SU-DHL-6 (cell line): ENCODE results near the gene MEX3A.
"Not testable (repeated sequence)": the region's sequence is repeated elsewhere in the genome, so short reads cannot be mapped to it uniquely, and the experiment has no call there.

ENCODE experiments used
- H2AFZ ChIP-seq: fragments of 200-600 bp; sonication (generic); 2 replicates; pipeline ENCODE4 v1.6.1; 2014; ENCODE audit warnings: low read depth, mild to moderate bottlenecking, moderate library complexity, mixed read lengths, antibody characterized with exemption, low read length; ENCODE audit not compliant: severe bottlenecking
- H3F3A ChIP-seq: fragments of 200-600 bp; shearing (Covaris generic); 2 replicates; pipeline ENCODE4 v1.6.0; 2016; ENCODE audit warnings: antibody characterized with exemption, mild to moderate bottlenecking; ENCODE audit not compliant: insufficient read depth
- H3K27ac ChIP-seq: fragments of 200-600 bp; sonication (generic); 2 replicates; pipeline ENCODE4 v1.5.1; 2016; ENCODE audit warnings: low read depth, mild to moderate bottlenecking, low read length, moderate library complexity, mixed read lengths
- H3K27me3 ChIP-seq: fragments of 200-600 bp; sonication (generic), shearing (Covaris generic); 2 replicates; pipeline ENCODE4 v1.6.0; 2014; ENCODE audit warnings: mild to moderate bottlenecking, low read length
- H3K36me3 ChIP-seq: fragments of 200-600 bp; sonication (generic); 2 replicates; pipeline ENCODE4 v1.6.1; 2014; ENCODE audit warnings: mild to moderate bottlenecking, low read length, mixed read lengths
- H3K4me2 ChIP-seq: fragments of 300-600, 200-600 bp; shearing (Covaris generic), sonication (generic); 2 replicates; pipeline ENCODE4 v1.6.0; 2014; ENCODE audit warnings: low read length, low read depth, mild to moderate bottlenecking; ENCODE audit not compliant: poor library complexity, severe bottlenecking
- H3K4me3 ChIP-seq: fragments of 200-600 bp; sonication (generic); 2 replicates; pipeline ENCODE4 v1.5.1; 2014; ENCODE audit warnings: antibody characterized with exemption, low read length, mild to moderate bottlenecking, mixed read lengths; ENCODE audit not compliant: insufficient read depth, poor library complexity, severe bottlenecking
- H3K79me2 ChIP-seq: fragments of 200-600 bp; sonication (generic); 2 replicates; pipeline ENCODE4 v1.6.1; 2014; ENCODE audit warnings: mild to moderate bottlenecking, low read length, moderate library complexity; ENCODE audit not compliant: insufficient read depth
- H3K9ac ChIP-seq: fragments of 200-600 bp; sonication (generic); 2 replicates; pipeline ENCODE4 v1.7.0; 2014; ENCODE audit warnings: mild to moderate bottlenecking, low read length
- H3K9me2 ChIP-seq: fragments of 200-600 bp; sonication (generic); replicated peaks from 2 replicates; pipeline ENCODE4 v1.6.1; 2014; ENCODE audit warnings: low read length; ENCODE audit not compliant: insufficient read depth
- H3K9me3 ChIP-seq: fragments of 200-600 bp; sonication (generic); 2 replicates; pipeline ENCODE4 v1.6.1; 2014; ENCODE audit warnings: low read length, mixed read lengths; ENCODE audit not compliant: insufficient read depth
- H4K20me1 ChIP-seq: fragments of 200-600 bp; sonication (generic); 2 replicates; pipeline ENCODE4 v1.6.1; 2014; ENCODE audit warnings: low read depth, mild to moderate bottlenecking, antibody characterized with exemption, low read length, moderate library complexity, mixed read lengths
- EZH2phosphoT487 ChIP-seq: fragments of 200-600 bp; sonication (generic), shearing (Covaris generic); conservative IDR thresholded peaks from 2 replicates; pipeline ENCODE4 v1.6.1; 2018; ENCODE audit warnings: mild to moderate bottlenecking, antibody characterized with exemption, low read length, moderate library complexity, mixed read lengths
- TF ChIP-seq, protein P1 (sequence below): fragments of 200-600 bp; sonication (generic); IDR thresholded peaks from one replicate; pipeline ENCODE4 v1.5.1; 2017; ENCODE audit warnings: antibody characterized with exemption, mild to moderate bottlenecking, low read length, moderate library complexity; ENCODE audit not compliant: insufficient read depth, poor library complexity, severe bottlenecking

The MEX3A gene

DNA sequence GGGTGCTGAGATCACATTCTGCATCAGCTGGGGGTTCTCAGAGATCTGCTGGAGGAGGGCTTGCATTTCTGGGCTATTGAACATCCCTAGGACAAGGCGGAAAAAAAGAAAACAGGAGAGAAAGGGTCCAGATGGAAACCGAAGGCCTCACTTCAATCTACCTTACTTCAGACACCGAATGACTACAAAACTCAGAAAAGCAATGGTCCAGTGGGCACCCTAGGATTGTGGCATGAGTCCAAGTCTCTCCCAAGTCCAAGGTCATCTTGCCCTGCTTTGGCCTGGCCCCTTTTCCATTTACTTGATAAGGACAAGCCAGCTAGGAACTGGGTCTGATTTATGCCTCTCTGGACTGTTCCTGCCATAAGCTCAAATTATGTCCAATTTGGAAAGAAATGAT lies 39.4 kb downstream of the MEX3A start:
- no peak overlapping the region for H3K4me3 ChIP-seq
- TF ChIP-seq, protein P1, sequence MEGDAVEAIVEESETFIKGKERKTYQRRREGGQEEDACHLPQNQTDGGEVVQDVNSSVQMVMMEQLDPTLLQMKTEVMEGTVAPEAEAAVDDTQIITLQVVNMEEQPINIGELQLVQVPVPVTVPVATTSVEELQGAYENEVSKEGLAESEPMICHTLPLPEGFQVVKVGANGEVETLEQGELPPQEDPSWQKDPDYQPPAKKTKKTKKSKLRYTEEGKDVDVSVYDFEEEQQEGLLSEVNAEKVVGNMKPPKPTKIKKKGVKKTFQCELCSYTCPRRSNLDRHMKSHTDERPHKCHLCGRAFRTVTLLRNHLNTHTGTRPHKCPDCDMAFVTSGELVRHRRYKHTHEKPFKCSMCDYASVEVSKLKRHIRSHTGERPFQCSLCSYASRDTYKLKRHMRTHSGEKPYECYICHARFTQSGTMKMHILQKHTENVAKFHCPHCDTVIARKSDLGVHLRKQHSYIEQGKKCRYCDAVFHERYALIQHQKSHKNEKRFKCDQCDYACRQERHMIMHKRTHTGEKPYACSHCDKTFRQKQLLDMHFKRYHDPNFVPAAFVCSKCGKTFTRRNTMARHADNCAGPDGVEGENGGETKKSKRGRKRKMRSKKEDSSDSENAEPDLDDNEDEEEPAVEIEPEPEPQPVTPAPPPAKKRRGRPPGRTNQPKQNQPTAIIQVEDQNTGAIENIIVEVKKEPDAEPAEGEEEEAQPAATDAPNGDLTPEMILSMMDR: no peak
- no peak for TF ChIP-seq EZH2phosphoT487
- no peak overlapping the region for H2AFZ ChIP-seq
- H3K27ac ChIP-seq: no peak overlapping the region
- H4K20me1 ChIP-seq: no peaks in the 10 kb centered on the region
- no peak overlapping the region for H3K9ac ChIP-seq
- no peaks in the 10 kb centered on the region for H3K27me3 ChIP-seq
- H3K4me2 ChIP-seq: no peak overlapping the region
- H3F3A ChIP-seq: no peaks in the 10 kb centered on the region
- peaks cover 2% of the 10 kb centered on the region; the same call in 1 of the 2 replicates for H3K36me3 ChIP-seq
- no peaks in the 10 kb centered on the region for H3K79me2 ChIP-seq
- no peaks in the 10 kb centered on the region for H3K9me2 ChIP-seq
- H3K9me3 ChIP-seq: no peaks in the 10 kb centered on the region

DNA sequence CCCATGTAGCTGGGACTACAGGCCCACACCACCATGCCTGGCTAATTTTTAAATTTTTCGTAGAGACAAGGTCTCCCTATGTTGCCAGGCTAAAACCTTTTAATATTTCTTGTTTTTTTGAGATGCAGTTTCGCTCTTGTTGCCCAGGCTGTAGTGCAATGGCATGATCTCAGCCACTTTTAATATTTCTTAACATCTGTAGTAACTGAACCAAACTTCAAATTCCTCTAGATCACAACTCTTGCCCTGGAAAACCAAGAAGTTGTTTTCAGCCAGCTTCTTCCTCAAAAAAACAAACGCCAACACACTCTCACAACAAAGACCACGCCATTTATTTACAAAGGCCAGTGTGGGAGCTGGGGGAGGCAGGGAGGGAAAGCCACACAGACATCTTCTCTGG lies 47.3 kb downstream of the MEX3A start:
- not testable (repeated sequence) for H3K4me2 ChIP-seq, H3F3A ChIP-seq, H3K79me2 ChIP-seq, H3K4me3 ChIP-seq, H3K9me2 ChIP-seq, H4K20me1 ChIP-seq, H2AFZ ChIP-seq, H3K9me3 ChIP-seq, H3K27me3 ChIP-seq, H3K9ac ChIP-seq, H3K36me3 ChIP-seq, H3K27ac ChIP-seq

GRCh38 chr1:156033011-156033410 lies 49.3 kb downstream of the MEX3A start:
- no peaks in the 10 kb centered on the region for H3K79me2 ChIP-seq
- no peaks in the 10 kb centered on the region for H3K9me2 ChIP-seq
- TF ChIP-seq EZH2phosphoT487: no peak
- TF ChIP-seq, protein P1: no peak
- H3K27ac ChIP-seq: no peak overlapping the region
- no peak overlapping the region for H2AFZ ChIP-seq
- H3K9me3 ChIP-seq: no peaks in the 10 kb centered on the region
- no peaks in the 10 kb centered on the region for H3K36me3 ChIP-seq
- H3K4me3 ChIP-seq: no peak overlapping the region
- no peaks in the 10 kb centered on the region for H3K27me3 ChIP-seq
- no peaks in the 10 kb centered on the region for H4K20me1 ChIP-seq
- H3K4me2 ChIP-seq: no peak overlapping the region
- no peak overlapping the region for H3K9ac ChIP-seq
- no peaks in the 10 kb centered on the region for H3F3A ChIP-seq

DNA sequence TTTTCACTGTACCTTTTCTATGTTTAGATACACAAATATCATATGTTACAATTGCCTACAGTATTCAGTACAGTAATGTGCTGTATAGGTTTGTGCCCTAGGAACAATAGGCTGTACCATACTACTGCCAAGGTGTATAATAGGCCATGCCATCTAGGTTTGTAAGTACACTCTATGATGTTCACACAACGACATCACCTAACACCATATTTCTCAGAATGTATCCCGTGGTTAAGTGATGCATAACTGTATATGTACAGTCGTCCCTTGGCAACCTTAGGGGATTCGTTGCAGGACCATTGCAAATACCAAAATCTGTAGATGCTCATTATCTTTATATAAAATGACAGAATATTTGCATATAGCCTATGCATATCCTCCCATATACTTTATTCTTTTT lies 55.7 kb downstream of the MEX3A start:
- no peak overlapping the region for H3K4me2 ChIP-seq
- H3K27me3 ChIP-seq: no peaks in the 10 kb centered on the region
- H3K9me3 ChIP-seq: no peaks in the 10 kb centered on the region
- no peak for TF ChIP-seq EZH2phosphoT487
- TF ChIP-seq, protein P1: no peak
- H3K79me2 ChIP-seq: no peaks in the 10 kb centered on the region
- no peak overlapping the region for H3K4me3 ChIP-seq
- H3K27ac ChIP-seq: no peak overlapping the region
- H3K9ac ChIP-seq: no peak overlapping the region
- H4K20me1 ChIP-seq: no peaks in the 10 kb centered on the region
- H3K36me3 ChIP-seq: no peaks in the 10 kb centered on the region
- no peaks in the 10 kb centered on the region for H3K9me2 ChIP-seq
- H2AFZ ChIP-seq: no peak overlapping the region
- peaks cover 4% of the 10 kb centered on the region; the same call in 1 of the 2 replicates for H3F3A ChIP-seq
